H1 (cell line): Measurements from ENCODE around the gene FANCL. TPM values are rescaled to one million over a fixed set of nuclear protein-coding genes. Genes with fewer than 3 reads are reported as not detected.

Experiments
- CTCF ChIA-PET: fragments of 300-600 bp; sonication (Branson Sonifier 250); formaldehyde crosslinking; loops from one replicate; lab custom pipeline; 2021; ENCODE audit not compliant: partially characterized antibody; lab: Charles Lee
- POLR2A ChIA-PET: fragments of 300-600 bp; sonication (Branson Sonifier 250); formaldehyde crosslinking; loops from one replicate; lab custom pipeline; 2021; ENCODE audit warnings: inconsistent platforms; ENCODE audit not compliant: partially characterized antibody; lab: Charles Lee
- DNase-seq, 2 experiments: peaks; one replicate each; pipeline versions ENCODE4 v3.0.0 to v3.0.0-alpha.2; 2010 to 2022; ENCODE audit warnings: low spot score in 2 of 2, low read depth in 1 of 2, mixed read lengths in 1 of 2
- FAIRE-seq: peaks from 2 replicates; lab custom pipeline; 2011; peaks lifted over from hg19 to GRCh38; lab: Jason Lieb, UNC
- H2AFZ ChIP-seq: 2 replicates; pipeline ENCODE4 v1.8.1; 2012; ENCODE audit warnings: low read length, inconsistent platforms
- H2AK5ac ChIP-seq: 2 replicates; pipeline ENCODE4 v1.6.1; 2013; ENCODE audit warnings: low read depth, low read length
- H2BK120ac ChIP-seq: replicated peaks from 2 replicates; pipeline ENCODE3; 2013; ENCODE audit warnings: low read depth, low read length, inconsistent platforms
- H2BK12ac ChIP-seq: 2 replicates; pipeline ENCODE4 v1.6.1; 2013; ENCODE audit warnings: low read depth, low read length
- H2BK15ac ChIP-seq: 2 replicates; pipeline ENCODE4 v1.6.1; 2013; ENCODE audit warnings: low read length
- H2BK20ac ChIP-seq: 2 replicates; pipeline ENCODE4 v1.6.1; 2013; ENCODE audit warnings: low read length
- H2BK5ac ChIP-seq: 2 replicates; pipeline ENCODE4 v1.6.1; 2013; ENCODE audit warnings: low read depth, low read length
- H3K14ac ChIP-seq: 2 replicates; pipeline ENCODE4 v1.6.1; 2013; ENCODE audit warnings: inconsistent platforms; ENCODE audit not compliant: insufficient read length
- H3K18ac ChIP-seq: 2 replicates; pipeline ENCODE4 v1.6.1; 2013; ENCODE audit warnings: low read length; ENCODE audit errors: extremely low read depth
- H3K23ac ChIP-seq: 2 replicates; pipeline ENCODE4 v1.6.1; 2013; ENCODE audit warnings: inconsistent platforms; ENCODE audit not compliant: insufficient read length
- H3K23me2 ChIP-seq: 2 replicates; pipeline ENCODE4 v1.6.1; 2013; ENCODE audit warnings: low read depth, low read length
- H3K27ac ChIP-seq: 2 replicates; pipeline ENCODE4 v1.6.1; 2011; ENCODE audit warnings: low read depth, low read length, inconsistent platforms
- H3K27me3 ChIP-seq, 4 experiments: replicated peaks in 1 of 4; 1 replicate in 1 of 4; 2 replicates in 3 of 4; pipeline versions ENCODE4 v1.6.1 to v1.8.1; 2011 to 2013; ENCODE audit warnings: low read length in 3 of 4, mild to moderate bottlenecking in 3 of 4, inconsistent platforms in 2 of 4, mixed read lengths in 2 of 4, moderate library complexity in 1 of 4; ENCODE audit not compliant: control insufficient read depth in 3 of 4, insufficient read depth in 3 of 4; ENCODE audit errors: extremely low read depth in 1 of 4
- H3K36me3 ChIP-seq, 4 experiments: 2 replicates each; pipeline versions ENCODE4 v1.6.1 to v1.8.1; 2011 to 2013; ENCODE audit warnings: mild to moderate bottlenecking in 4 of 4, low read length in 3 of 4, moderate library complexity in 2 of 4, control low read depth in 1 of 4, inconsistent platforms in 1 of 4; ENCODE audit not compliant: insufficient read depth in 4 of 4, control insufficient read depth in 2 of 4
- H3K4ac ChIP-seq: replicated peaks from 2 replicates; pipeline ENCODE3; 2013; ENCODE audit warnings: low read length, low read depth, mixed read lengths, inconsistent platforms; ENCODE audit not compliant: insufficient read length
- H3K4me1 ChIP-seq, 4 experiments: replicated peaks in 1 of 4; 1 replicate in 1 of 4; 2 replicates in 3 of 4; pipeline versions ENCODE4 v1.6.1 to v1.8.1; 2011 to 2013; ENCODE audit warnings: low read length in 3 of 4, inconsistent platforms in 2 of 4, mixed read lengths in 1 of 4; ENCODE audit not compliant: insufficient read depth in 4 of 4, control insufficient read depth in 3 of 4
- H3K4me2 ChIP-seq, 2 experiments: 2 replicates each; pipeline versions ENCODE4 v1.6.1 to v1.8.1; 2011 to 2013; ENCODE audit warnings: low read depth in 2 of 2, low read length in 2 of 2, control low read depth in 1 of 2, inconsistent platforms in 1 of 2, mild to moderate bottlenecking in 1 of 2; ENCODE audit not compliant: insufficient read depth in 1 of 2
- H3K4me3 ChIP-seq, 4 experiments: fragments of 200-600, 300-600 bp in 1 of 4; sonication (generic), shearing (Covaris generic), sonication (Bioruptor Twin) in 1 of 4; 2 replicates each; pipeline versions ENCODE4 v1.5.1 to v1.8.1; 2011 to 2016; ENCODE audit warnings: low read length in 4 of 4, low read depth in 3 of 4, control low read depth in 2 of 4, inconsistent platforms in 2 of 4, mild to moderate bottlenecking in 2 of 4, mixed read lengths in 1 of 4, moderate library complexity in 1 of 4; ENCODE audit not compliant: insufficient read depth in 2 of 4; ENCODE audit errors: extremely low read depth in 1 of 4
- H3K56ac ChIP-seq: replicated peaks from 2 replicates; pipeline ENCODE3; 2013; ENCODE audit warnings: low read depth, mild to moderate bottlenecking, mixed read lengths, low read length, inconsistent platforms; ENCODE audit not compliant: insufficient read length
- H3K79me1 ChIP-seq: 2 replicates; pipeline ENCODE4 v1.6.1; 2013; ENCODE audit warnings: low read depth, low read length, control low read depth
- H3K79me2 ChIP-seq, 2 experiments: 2 replicates each; pipeline versions ENCODE4 v1.6.1 to v1.8.1; 2012 to 2013; ENCODE audit warnings: low read length in 2 of 2, mild to moderate bottlenecking in 2 of 2, inconsistent platforms in 1 of 2; ENCODE audit not compliant: insufficient read depth in 2 of 2, control insufficient read depth in 1 of 2
- H3K9ac ChIP-seq, 4 experiments: replicated peaks in 1 of 4; 1 replicate in 1 of 4; 2 replicates in 3 of 4; pipeline versions ENCODE4 v1.6.1 to v1.8.1; 2011 to 2013; ENCODE audit warnings: low read depth in 3 of 4, low read length in 3 of 4, control low read depth in 2 of 4, mild to moderate bottlenecking in 2 of 4, moderate library complexity in 2 of 4, inconsistent platforms in 1 of 4; ENCODE audit errors: extremely low read depth in 1 of 4
- H3K9me3 ChIP-seq, 2 experiments: 2 replicates each; pipeline versions ENCODE4 v1.6.1 to v1.8.1; 2012 to 2013; ENCODE audit warnings: mild to moderate bottlenecking in 2 of 2, moderate library complexity in 2 of 2, control low read depth in 1 of 2, inconsistent platforms in 1 of 2, low read depth in 1 of 2, low read length in 1 of 2, mixed read lengths in 1 of 2; ENCODE audit not compliant: insufficient read depth in 2 of 2
- H4K20me1 ChIP-seq, 2 experiments: replicated peaks in 1 of 2; 2 replicates each; pipeline versions ENCODE3 to v1.8.1; 2011 to 2013; ENCODE audit warnings: inconsistent platforms in 2 of 2, low read length in 2 of 2, mild to moderate bottlenecking in 1 of 2; ENCODE audit not compliant: insufficient read depth in 2 of 2, control insufficient read depth in 1 of 2
- H4K5ac ChIP-seq: 2 replicates; pipeline ENCODE4 v1.6.1; 2013; ENCODE audit warnings: low read length, low read depth, mixed read lengths, inconsistent platforms; ENCODE audit not compliant: insufficient read length
- H4K8ac ChIP-seq: 2 replicates; pipeline ENCODE4 v1.8.0; 2013; ENCODE audit warnings: mild to moderate bottlenecking, moderate library complexity, low read length, inconsistent platforms; ENCODE audit not compliant: insufficient read depth; ENCODE audit errors: extremely low read depth
- H4K91ac ChIP-seq: replicated peaks from 2 replicates; pipeline ENCODE3; 2013; ENCODE audit warnings: low read length, mixed read lengths, inconsistent platforms; ENCODE audit not compliant: insufficient read length
- ASH2L ChIP-seq: fragments of 200-600, 300-600 bp; sonication (generic); IDR thresholded peaks from one replicate; pipeline ENCODE4 v1.7.1; 2017; ENCODE audit warnings: low read length
- ATF3 ChIP-seq: IDR thresholded peaks from 2 replicates; pipeline ENCODE4 v1.6.1; 2011; ENCODE audit warnings: low read depth, mild to moderate bottlenecking, low read length; ENCODE audit not compliant: insufficient read depth
- BRCA1 ChIP-seq: IDR thresholded peaks from 2 replicates; pipeline ENCODE4 v1.6.1; 2012; ENCODE audit warnings: low read depth, low read length, improper control_type of control experiment
- CHD2 ChIP-seq: IDR thresholded peaks from 2 replicates; pipeline ENCODE4 v1.6.1; 2012; ENCODE audit warnings: low read length, improper control_type of control experiment
- EZH2 ChIP-seq: fragments of 200-600 bp; sonication (generic); IDR thresholded peaks from 2 replicates; pipeline ENCODE4 v1.7.1; 2012; ENCODE audit warnings: low read depth, mild to moderate bottlenecking, moderate library complexity, low read length, inconsistent platforms; ENCODE audit not compliant: severe bottlenecking
- HDAC2 ChIP-seq, 2 experiments: fragments of 300-600 bp in 1 of 2; sonication (generic) in 1 of 2; IDR thresholded peaks; 2 replicates each; pipeline ENCODE4 v1.6.1; 2011 to 2012; ENCODE audit warnings: low read depth in 2 of 2, low read length in 2 of 2, mild to moderate bottlenecking in 2 of 2, moderate library complexity in 2 of 2, borderline replicate concordance in 1 of 2, inconsistent platforms in 1 of 2
- JUND ChIP-seq: IDR thresholded peaks from 2 replicates; pipeline ENCODE4 v1.6.1; 2011; ENCODE audit warnings: mild to moderate bottlenecking, improper control_type of control experiment, low read length
- KDM4A ChIP-seq: IDR thresholded peaks from one replicate; pipeline ENCODE4 v1.7.1; 2012; ENCODE audit warnings: low read depth, mild to moderate bottlenecking, moderate library complexity, low read length, inconsistent platforms; ENCODE audit not compliant: severe bottlenecking
- POLR2A ChIP-seq, 2 experiments: IDR thresholded peaks; 1 replicate in 1 of 2; 2 replicates in 1 of 2; pipeline ENCODE4 v1.6.1; 2011; ENCODE audit warnings: low read depth in 2 of 2, low read length in 2 of 2, mild to moderate bottlenecking in 2 of 2; ENCODE audit errors: control extremely low read depth in 1 of 2
- SIN3A ChIP-seq, 2 experiments: IDR thresholded peaks in 1 of 2; conservative IDR thresholded peaks in 1 of 2; 2 replicates each; pipeline ENCODE4 v1.6.1; 2011 to 2012; ENCODE audit warnings: low read length in 2 of 2, improper control_type of control experiment in 1 of 2, low read depth in 1 of 2, mild to moderate bottlenecking in 1 of 2
- TAF1 ChIP-seq: IDR thresholded peaks from 2 replicates; pipeline ENCODE4 v1.6.1; 2011; ENCODE audit warnings: mild to moderate bottlenecking, low read depth, low read length
- TAF7 ChIP-seq: optimal IDR thresholded peaks from 2 replicates; pipeline ENCODE3; 2011; ENCODE audit warnings: low read depth, mild to moderate bottlenecking, inconsistent platforms, low read length, moderate library complexity, borderline replicate concordance
- TBP ChIP-seq: IDR thresholded peaks from 2 replicates; pipeline ENCODE4 v1.6.1; 2011; ENCODE audit warnings: low read depth, low read length, improper control_type of control experiment
- USF2 ChIP-seq: IDR thresholded peaks from 2 replicates; pipeline ENCODE4 v1.6.1; 2011; ENCODE audit warnings: low read length, improper control_type of control experiment
- polyA plus RNA-seq, 7 experiments: library from polyadenylated mRNA; depleted of rRNA in 3 of 7; stranded (reverse) in 5 of 7; unstranded in 2 of 7; fragments of >200 nt in 5 of 7; fragments of 200-250 nt in 2 of 7; gene quantifications; 1 replicate in 5 of 7; 2 replicates in 1 of 7; 4 replicates in 1 of 7; pipeline versions ENCODE4 v1.2.1 to v1.2.3, GENCODE V29; 2011 to 2013; ENCODE audit warnings: missing spikeins in 2 of 7, mixed read lengths in 2 of 7
- total RNA-seq: library from RNA; stranded (reverse); fragmentation: NEBNext Ultra II Directional; extraction: Animal tissue kit (Norgen Biotek cat#: 25700); gene quantifications from 2 replicates; pipeline ENCODE4 v1.2.1, GENCODE V29; 2021

Gene FANCL
- total and polyA plus RNA-seq, 2 of the 8 experiments (the other 6 are each of a cell fraction or from before 2014, with no cell fraction given) = 38.7 to 55.9 TPM

- no peak overlapping the region for H2AK5ac ChIP-seq
- no peak overlapping the region for H2BK15ac ChIP-seq
- no peaks in the 10 kb centered on the region for H3K36me3 ChIP-seq
- H4K20me1 ChIP-seq = no peaks in the 10 kb centered on the region
- ChIA-PET POLR2A (no interaction called here), CTCF (no interaction called here)
- no peak overlapping the region for H4K91ac ChIP-seq
- H2BK5ac ChIP-seq = no peak overlapping the region
- no peak overlapping the region for H3K23ac ChIP-seq
- no peaks in the 10 kb centered on the region for H3K9me3 ChIP-seq
- no peaks in the 10 kb centered on the region for H3K27me3 ChIP-seq
- no peak overlapping the region for H2BK120ac ChIP-seq
- H3K4ac ChIP-seq = no peak overlapping the region
- TF ChIP-seq BRCA1 = no peak
- TF ChIP-seq KDM4A = no peak
- TF ChIP-seq ATF3 = no peak
- TF ChIP-seq JUND = no peak
- no peak for TF ChIP-seq SIN3A (conservative IDR thresholded peaks at IDR 0.05 in 1 of 2, IDR thresholded peaks at IDR 0.05 in 1 of 2; ENCODE audit: low read depth in 1 of 2, low read length in 2 of 2)
- TF ChIP-seq ASH2L = no peak
- TF ChIP-seq EZH2 = no peak
- TF ChIP-seq HDAC2 (IDR thresholded peaks at IDR 0.05; ENCODE audit: borderline replicate concordance in 1 of 2, low read depth in 2 of 2, low read length in 2 of 2) = no peak
- no peak for TF ChIP-seq CHD2
- TF ChIP-seq TBP = no peak
- no peak for TF ChIP-seq POLR2A (IDR thresholded peaks at IDR 0.05; ENCODE audit: control extremely low read depth in 1 of 2, low read depth in 2 of 2, low read length in 2 of 2)
- TF ChIP-seq TAF7 = no peak
- no peak for TF ChIP-seq TAF1
- TF ChIP-seq USF2 = no peak
- no peak overlapping the region for H3K27ac ChIP-seq
- H3K9ac ChIP-seq = no peak overlapping the region
- H3K14ac ChIP-seq = no peak overlapping the region
- H3K56ac ChIP-seq = no peak overlapping the region
- no peak overlapping the region for H3K18ac ChIP-seq
- DNase-seq = no peak
- H3K79me2 ChIP-seq = no peaks in the 10 kb centered on the region
- H4K5ac ChIP-seq = no peak overlapping the region
- H3K4me3 ChIP-seq = no peak overlapping the region
- H4K8ac ChIP-seq = no peak overlapping the region
- H3K4me1 ChIP-seq = no peaks in the 10 kb centered on the region
- no peaks in the 10 kb centered on the region for H3K79me1 ChIP-seq
- no peak overlapping the region for H2BK12ac ChIP-seq
- no peaks in the 10 kb centered on the region; the same call in 1 of the 2 replicates for H3K23me2 ChIP-seq
- no peak overlapping the region for H2AFZ ChIP-seq
- FAIRE-seq = no peak
- H3K4me2 ChIP-seq = no peak overlapping the region
- H2BK20ac ChIP-seq = no peak overlapping the region
These were observed 42.8 kb upstream of the FANCL start for GRCh38 chr2:58283931-58284330.
